Measurements from ENCODE around the gene RNF224. TPM values are rescaled to one million over a fixed set of nuclear protein-coding genes. Genes with fewer than 3 reads are reported as not detected.

Gene RNF224
- total RNA-seq, 1 experiment from 2014 or later = 0.30 TPM

GRCh38 chr9:137194909-137195308, 32.4 kb upstream of the RNF224 start:
- BruUV-seq (replicated peaks) = no TSS peak
- Histone ChIP-seq H3K36me3 (ENCODE audit: control insufficient read depth in 1 of 2, insufficient read depth in 2 of 2, low read length in 2 of 2) (peaks cover 0 to 5% of the 10 kb centered on the region in 2 experiments; a peak in 1 of 4 replicates), H3K9ac (ENCODE audit: low read length) (no peak overlapping the region), H3K27ac (ENCODE audit: low read depth, low read length) (peak overlapping the region; percentile 38; the same call in 1 of the 2 replicates), H3K4me2 (ENCODE audit: low read length) (peak overlapping the region; percentile 37), H3K4me3 (replicated peaks in 1 of 2; ENCODE audit: low read depth in 1 of 2, low read length in 2 of 2) (no peak overlapping the region), H3K9me2 (ENCODE audit: insufficient read depth) (no peaks in the 10 kb centered on the region), H3K79me2 (ENCODE audit: insufficient read depth, low read length) (peaks cover 21% of the 10 kb centered on the region), H4K20me1 (ENCODE audit: insufficient read depth) (no peaks in the 10 kb centered on the region), H2AFZ (ENCODE audit: low read depth, low read length, poor library complexity, severe bottlenecking) (no peak overlapping the region), H3K4me1 (ENCODE audit: control insufficient read depth in 1 of 2, insufficient read depth in 2 of 2, low read length in 2 of 2) (peaks cover 35 to 57% of the 10 kb centered on the region in 2 experiments), H3K27me3 (ENCODE audit: insufficient read depth, low read length) (no peaks in the 10 kb centered on the region), H3K9me3 (ENCODE audit: control insufficient read depth in 1 of 2, insufficient read depth in 1 of 2, low read depth in 1 of 2, low read length in 2 of 2) (no peaks in the 10 kb centered on the region)
- intact Hi-C loops (cut with micrococcal nuclease) = no loop called here
- CTCF ChIA-PET = interaction anchor here (1.2 to 1.7 kb wide), 2 partner anchors 33 to 42 kb away, joined by 3 to 4 read pairs; partner anchors contain the start of gene RNF224
- TF ChIP-seq JUND (IDR thresholded peaks at IDR 0.05) = no peak
- no peak for TF ChIP-seq SP1 (IDR thresholded peaks at IDR 0.05; ENCODE audit: low read depth)
- TF ChIP-seq CEBPB (IDR thresholded peaks at IDR 0.05; ENCODE audit: low read depth) = no peak
- TF ChIP-seq FOSL1 (IDR thresholded peaks at IDR 0.05; ENCODE audit: low read depth) = no peak
- TF ChIP-seq ZFX (IDR thresholded peaks at IDR 0.05) = no peak
- TF ChIP-seq REST (IDR thresholded peaks at IDR 0.05; ENCODE audit: low read depth) = no peak
- TF ChIP-seq YY1 (IDR thresholded peaks at IDR 0.05; ENCODE audit: extremely low read depth, insufficient replicate concordance, low read depth, low read length) = no peak
- TF ChIP-seq, protein P1, sequence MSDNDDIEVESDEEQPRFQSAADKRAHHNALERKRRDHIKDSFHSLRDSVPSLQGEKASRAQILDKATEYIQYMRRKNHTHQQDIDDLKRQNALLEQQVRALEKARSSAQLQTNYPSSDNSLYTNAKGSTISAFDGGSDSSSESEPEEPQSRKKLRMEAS (IDR thresholded peaks at IDR 0.05) = no peak
- TF ChIP-seq, protein P2, sequence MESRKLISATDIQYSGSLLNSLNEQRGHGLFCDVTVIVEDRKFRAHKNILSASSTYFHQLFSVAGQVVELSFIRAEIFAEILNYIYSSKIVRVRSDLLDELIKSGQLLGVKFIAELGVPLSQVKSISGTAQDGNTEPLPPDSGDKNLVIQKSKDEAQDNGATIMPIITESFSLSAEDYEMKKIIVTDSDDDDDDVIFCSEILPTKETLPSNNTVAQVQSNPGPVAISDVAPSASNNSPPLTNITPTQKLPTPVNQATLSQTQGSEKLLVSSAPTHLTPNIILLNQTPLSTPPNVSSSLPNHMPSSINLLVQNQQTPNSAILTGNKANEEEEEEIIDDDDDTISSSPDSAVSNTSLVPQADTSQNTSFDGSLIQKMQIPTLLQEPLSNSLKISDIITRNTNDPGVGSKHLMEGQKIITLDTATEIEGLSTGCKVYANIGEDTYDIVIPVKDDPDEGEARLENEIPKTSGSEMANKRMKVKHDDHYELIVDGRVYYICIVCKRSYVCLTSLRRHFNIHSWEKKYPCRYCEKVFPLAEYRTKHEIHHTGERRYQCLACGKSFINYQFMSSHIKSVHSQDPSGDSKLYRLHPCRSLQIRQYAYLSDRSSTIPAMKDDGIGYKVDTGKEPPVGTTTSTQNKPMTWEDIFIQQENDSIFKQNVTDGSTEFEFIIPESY (IDR thresholded peaks at IDR 0.05; ENCODE audit: extremely low read depth, insufficient replicate concordance, low read length) = no peak
- no peak for TF ChIP-seq TCF7L2 (IDR thresholded peaks at IDR 0.05; ENCODE audit: borderline replicate concordance, extremely low read depth, insufficient read depth, insufficient read length)
- no peak for TF ChIP-seq EZH2 (IDR thresholded peaks at IDR 0.05)
- no peak for TF ChIP-seq SRF (IDR thresholded peaks at IDR 0.05; ENCODE audit: low read depth)
- no peak for TF ChIP-seq POLR2AphosphoS5 (IDR thresholded peaks at IDR 0.05; ENCODE audit: low read depth, low read length)
- no peak for TF ChIP-seq SIN3A (IDR thresholded peaks at IDR 0.05; ENCODE audit: low read depth)
- TF ChIP-seq CBX3 (IDR thresholded peaks at IDR 0.05; ENCODE audit: low read depth) = no peak
- no peak for TF ChIP-seq RAD21 (IDR thresholded peaks at IDR 0.05; ENCODE audit: low read depth)
- TF ChIP-seq ELF1 (IDR thresholded peaks at IDR 0.05; ENCODE audit: borderline replicate concordance, low read depth) = no peak
- no peak for DNase-seq (ENCODE audit: low read depth, low spot score)
- RAD21 ChIA-PET (ENCODE audit: low non-redundant PET in 1 of 2, low total read pairs in 2 of 2, uncharacterized antibody in 2 of 2, unreplicated experiment in 2 of 2) = no interaction called here
- POLR2A ChIA-PET = interaction anchor here (2.2 kb wide), 1 partner anchor 46 kb away, joined by 6 read pairs; the partner anchor contains the start of gene TUBB4B
- no peak for ATAC-seq

Measured in HCT116 (cell line).